ENCODE results near the gene CST11.

Gene CST11

DNA sequence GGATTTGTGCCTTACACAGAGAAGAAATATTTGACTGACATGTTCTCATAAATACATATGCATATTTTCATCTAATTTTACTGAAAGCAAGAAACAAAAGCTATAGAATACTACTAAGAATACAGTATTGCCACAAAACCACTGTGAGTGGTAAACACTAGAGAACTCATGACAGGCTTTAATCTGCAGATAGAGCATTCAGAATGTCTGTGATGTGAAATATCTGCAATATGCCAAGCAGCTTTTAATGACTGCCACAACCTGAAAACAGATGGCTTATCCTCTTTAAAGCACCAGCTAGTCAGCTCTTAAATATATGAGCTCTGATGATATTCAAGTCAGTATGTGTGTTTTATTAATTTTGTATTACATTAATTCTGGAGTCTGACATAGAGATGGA is 34.8 kb downstream of the CST11 start:
- no peak overlapping the region for H3K9ac ChIP-seq
- H3K36me3 ChIP-seq (ENCODE audit: control insufficient read depth, insufficient read depth, low read length): no peaks in the 10 kb centered on the region
- peaks cover 23% of the 10 kb centered on the region for H3K79me2 ChIP-seq
- no peak for TF ChIP-seq CTCF (IDR thresholded peaks at IDR 0.05)
- no peak overlapping the region for H3K4me3 ChIP-seq (ENCODE audit: low read depth, low read length)
- H3K27me3 ChIP-seq (ENCODE audit: control insufficient read depth, insufficient read depth, low read length): no peaks in the 10 kb centered on the region
- H3K9me3 ChIP-seq (ENCODE audit: control insufficient read depth, low read length): no peaks in the 10 kb centered on the region
- H3K4me2 ChIP-seq (ENCODE audit: low read length): no peak overlapping the region
- H3K4me1 ChIP-seq: peaks cover 3% of the 10 kb centered on the region
- H3K27ac ChIP-seq: no peak overlapping the region
- no peak overlapping the region for H2AFZ ChIP-seq

GRCh38 chr20:23415959-23416583 is 36.6 kb downstream of the CST11 start:
- no peak overlapping the region for H3K4me3 ChIP-seq (ENCODE audit: low read depth, low read length)
- H3K36me3 ChIP-seq (ENCODE audit: control insufficient read depth, insufficient read depth, low read length): no peaks in the 10 kb centered on the region
- no peak overlapping the region for H3K4me2 ChIP-seq (ENCODE audit: low read length)
- H2AFZ ChIP-seq: no peak overlapping the region
- H3K27me3 ChIP-seq (ENCODE audit: control insufficient read depth, insufficient read depth, low read length): no peaks in the 10 kb centered on the region
- no peak overlapping the region for H3K27ac ChIP-seq
- TF ChIP-seq CTCF (IDR thresholded peaks at IDR 0.05): no peak
- peaks cover 2% of the 10 kb centered on the region for H3K4me1 ChIP-seq
- H3K79me2 ChIP-seq: peaks cover 35% of the 10 kb centered on the region
- H3K9me3 ChIP-seq (ENCODE audit: control insufficient read depth, low read length): no peaks in the 10 kb centered on the region
- no peak overlapping the region for H3K9ac ChIP-seq

GRCh38 chr20:23415555-23415954 is 37.1 kb downstream of the CST11 start:
- Histone ChIP-seq H3K36me3 (ENCODE audit: control insufficient read depth, insufficient read depth, low read length) (no peaks in the 10 kb centered on the region), H3K4me3 (ENCODE audit: low read depth, low read length) (no peak overlapping the region), H3K4me2 (ENCODE audit: low read length) (no peak overlapping the region), H3K27me3 (ENCODE audit: control insufficient read depth, insufficient read depth, low read length) (no peaks in the 10 kb centered on the region), H3K27ac (no peak overlapping the region), H3K9me3 (ENCODE audit: control insufficient read depth, low read length) (no peaks in the 10 kb centered on the region), H3K79me2 (peaks cover 35% of the 10 kb centered on the region), H2AFZ (no peak overlapping the region), H3K4me1 (peaks cover 2% of the 10 kb centered on the region), H3K9ac (no peak overlapping the region)
- no peak for TF ChIP-seq CTCF (IDR thresholded peaks at IDR 0.05)

- H3K9me3 ChIP-seq (ENCODE audit: control insufficient read depth, low read length): no peaks in the 10 kb centered on the region
- H3K36me3 ChIP-seq (ENCODE audit: control insufficient read depth, insufficient read depth, low read length): no peaks in the 10 kb centered on the region
- H3K4me1 ChIP-seq: peaks cover 2% of the 10 kb centered on the region
- H3K4me3 ChIP-seq (ENCODE audit: low read depth, low read length): no peak overlapping the region
- no peak overlapping the region for H3K4me2 ChIP-seq (ENCODE audit: low read length)
- H3K79me2 ChIP-seq: peaks cover 43% of the 10 kb centered on the region
- H2AFZ ChIP-seq: no peak overlapping the region
- TF ChIP-seq CTCF (IDR thresholded peaks at IDR 0.05): no peak
- H3K9ac ChIP-seq: no peak overlapping the region
- H3K27me3 ChIP-seq (ENCODE audit: control insufficient read depth, insufficient read depth, low read length): no peaks in the 10 kb centered on the region
- no peak overlapping the region for H3K27ac ChIP-seq
Measured at GRCh38 chr20:23414526-23415188, 38.0 kb downstream of the CST11 start.
